Inferior parietal cortex (tissue), 1 donor: ENCODE results near the gene SQSTM1.
"Not testable (repeated sequence)": the region's sequence is repeated elsewhere in the genome, so short reads cannot be mapped to it uniquely, and the experiment has no call there.

Experiments
- DNase-seq: peaks from one replicate; pipeline ENCODE4 v3.0.0-alpha.2; 2016; ENCODE audit errors: extremely low spot score

Gene SQSTM1

GRCh38 chr5:179825655-179826182 is 5.0 kb downstream of the SQSTM1 start:
- DNase-seq, result no peak

DNA sequence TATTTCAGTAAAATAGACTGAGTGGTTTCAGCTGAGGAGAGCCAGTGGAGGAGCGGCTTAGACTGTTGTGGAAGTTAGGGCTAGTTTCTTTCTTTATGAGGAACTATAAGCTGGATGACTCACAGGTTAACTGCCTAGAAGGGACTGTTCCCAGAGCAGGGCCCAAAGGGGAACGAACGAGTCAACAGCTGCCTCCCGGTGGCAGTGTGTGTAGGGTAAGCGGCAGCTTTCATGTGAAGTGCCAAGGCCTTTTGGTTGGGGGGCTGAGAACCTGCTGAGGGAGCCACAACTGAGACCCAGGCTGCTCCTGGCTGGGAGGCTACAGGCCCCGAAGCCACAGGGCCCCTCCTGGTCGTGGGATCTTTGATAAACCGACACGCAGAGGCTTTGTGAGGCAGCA is 7.0 kb downstream of the SQSTM1 start:
- DNase-seq, result no peak

DNA sequence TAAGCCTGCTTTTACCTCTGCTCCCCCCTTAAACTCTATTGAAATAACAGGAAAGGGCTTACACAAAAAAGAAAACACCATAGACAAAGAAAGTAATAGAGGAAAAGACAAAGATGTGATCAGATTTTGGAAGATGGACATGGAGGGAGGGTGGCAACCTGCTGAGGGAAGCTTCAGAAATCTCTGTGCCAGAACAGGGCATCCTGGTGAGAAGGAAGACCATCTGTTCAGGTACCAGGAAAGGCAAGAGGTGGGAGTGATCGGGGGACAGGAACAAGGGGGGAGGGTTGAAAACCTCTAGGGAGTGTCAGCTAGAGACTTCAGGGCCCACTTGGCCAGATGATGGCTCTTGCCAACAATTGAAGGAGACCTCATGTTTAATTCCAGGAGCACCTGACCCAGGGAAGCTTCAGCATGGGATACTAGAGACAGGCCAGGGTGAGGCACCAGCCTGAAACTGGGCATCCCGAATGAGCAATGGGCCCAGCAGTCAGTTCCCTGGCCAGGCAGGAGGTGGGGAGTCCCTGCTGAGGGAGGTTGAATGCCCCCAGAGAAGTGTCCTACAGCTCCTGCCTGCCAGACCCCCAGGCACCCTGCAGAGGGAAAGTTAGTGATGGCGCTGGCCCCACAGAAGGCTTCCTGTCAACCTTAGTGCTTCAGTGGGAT is 8.2 kb downstream of the SQSTM1 start:
- DNase-seq, result no peak

DNA sequence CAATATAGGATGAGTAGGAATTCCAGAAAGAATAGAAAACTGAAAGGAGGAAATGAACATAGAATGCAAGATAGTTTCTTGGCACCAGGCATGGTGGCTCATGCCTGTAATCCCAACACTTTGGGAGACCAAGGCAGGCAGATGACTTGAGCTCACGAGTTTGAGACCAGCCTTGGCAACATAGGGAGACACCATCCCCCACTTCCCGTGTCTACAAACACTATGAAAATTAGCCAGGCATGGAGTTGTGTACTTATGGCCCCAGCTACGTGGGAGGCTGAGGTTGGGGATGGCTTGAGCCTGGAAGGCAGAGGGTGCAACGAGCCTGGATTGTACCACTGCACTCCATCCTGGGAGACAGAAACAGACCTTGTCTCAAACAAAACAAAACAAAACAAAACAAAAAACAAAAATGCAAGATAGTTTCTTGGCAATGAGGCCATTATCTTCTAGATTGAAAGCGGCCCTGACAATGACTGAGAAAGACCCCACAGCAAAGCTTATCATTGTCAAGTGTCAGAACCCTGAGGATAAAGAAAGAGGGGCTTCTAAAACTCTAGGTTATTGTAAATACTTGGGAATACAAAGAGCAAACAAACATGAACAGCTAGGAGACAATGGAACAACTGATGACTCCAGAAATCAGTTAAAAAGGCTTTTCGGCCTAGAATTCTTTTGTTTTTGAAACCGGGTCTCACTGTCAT is 9.2 kb downstream of the SQSTM1 start:
- no peak for DNase-seq

GRCh38 chr5:179830818-179831468 is 10.2 kb downstream of the SQSTM1 start:
- no peak for DNase-seq

GRCh38 chr5:179832039-179832745 is 11.5 kb downstream of the SQSTM1 start:
- DNase-seq, result no peak

DNA sequence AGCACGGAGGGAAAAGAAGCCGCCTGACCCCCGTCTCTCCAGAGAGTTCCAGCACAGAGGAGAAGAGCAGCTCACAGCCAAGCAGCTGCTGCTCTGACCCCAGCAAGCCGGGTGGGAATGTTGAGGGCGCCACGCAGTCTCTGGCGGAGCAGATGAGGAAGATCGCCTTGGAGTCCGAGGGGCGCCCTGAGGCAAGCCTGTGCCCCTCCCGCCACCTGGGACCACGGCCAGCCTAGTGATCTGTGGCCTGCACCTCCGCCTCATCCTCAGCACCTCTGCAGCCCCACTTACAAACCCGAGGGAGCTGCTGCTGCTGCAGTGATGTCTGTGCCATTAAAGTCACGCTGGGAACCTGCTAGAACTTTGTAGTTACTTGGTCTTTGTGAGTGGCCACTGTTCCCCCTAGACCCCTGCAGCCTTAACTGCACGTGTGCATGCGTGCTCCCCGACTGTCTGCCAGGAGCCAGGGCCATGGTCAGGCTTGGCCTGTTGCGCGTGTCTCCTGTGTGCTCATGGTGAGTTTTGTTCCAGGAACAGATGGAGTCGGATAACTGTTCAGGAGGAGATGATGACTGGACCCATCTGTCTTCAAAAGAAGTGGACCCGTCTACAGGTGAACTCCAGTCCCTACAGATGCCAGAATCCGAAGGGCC is 12.5 kb downstream of the SQSTM1 start:
- DNase-seq, result no peak

DNA sequence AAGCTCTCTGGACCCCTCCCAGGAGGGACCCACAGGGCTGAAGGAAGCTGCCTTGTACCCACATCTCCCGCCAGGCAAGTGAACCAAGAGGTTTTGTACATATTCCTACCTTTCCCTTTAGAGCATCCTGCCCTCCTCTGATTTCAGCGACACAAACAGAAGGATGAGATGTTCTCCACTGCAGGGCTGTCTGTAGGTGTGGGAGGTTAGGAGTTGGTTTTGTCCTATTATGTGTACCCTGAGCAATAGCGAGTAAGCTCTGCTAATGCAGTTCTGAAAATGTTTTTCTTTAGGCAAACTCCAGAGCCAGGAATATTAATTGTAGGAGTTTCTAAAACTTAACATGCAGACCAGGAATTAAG is 13.0 kb downstream of the SQSTM1 start:
- DNase-seq, result no peak

- DNase-seq, result no peak
Measured at GRCh38 chr5:179834120-179834519, 13.4 kb downstream of the SQSTM1 start.

- DNase-seq, result not testable (repeated sequence)
Measured at GRCh38 chr5:179834871-179835270, 14.2 kb downstream of the SQSTM1 start.

DNA sequence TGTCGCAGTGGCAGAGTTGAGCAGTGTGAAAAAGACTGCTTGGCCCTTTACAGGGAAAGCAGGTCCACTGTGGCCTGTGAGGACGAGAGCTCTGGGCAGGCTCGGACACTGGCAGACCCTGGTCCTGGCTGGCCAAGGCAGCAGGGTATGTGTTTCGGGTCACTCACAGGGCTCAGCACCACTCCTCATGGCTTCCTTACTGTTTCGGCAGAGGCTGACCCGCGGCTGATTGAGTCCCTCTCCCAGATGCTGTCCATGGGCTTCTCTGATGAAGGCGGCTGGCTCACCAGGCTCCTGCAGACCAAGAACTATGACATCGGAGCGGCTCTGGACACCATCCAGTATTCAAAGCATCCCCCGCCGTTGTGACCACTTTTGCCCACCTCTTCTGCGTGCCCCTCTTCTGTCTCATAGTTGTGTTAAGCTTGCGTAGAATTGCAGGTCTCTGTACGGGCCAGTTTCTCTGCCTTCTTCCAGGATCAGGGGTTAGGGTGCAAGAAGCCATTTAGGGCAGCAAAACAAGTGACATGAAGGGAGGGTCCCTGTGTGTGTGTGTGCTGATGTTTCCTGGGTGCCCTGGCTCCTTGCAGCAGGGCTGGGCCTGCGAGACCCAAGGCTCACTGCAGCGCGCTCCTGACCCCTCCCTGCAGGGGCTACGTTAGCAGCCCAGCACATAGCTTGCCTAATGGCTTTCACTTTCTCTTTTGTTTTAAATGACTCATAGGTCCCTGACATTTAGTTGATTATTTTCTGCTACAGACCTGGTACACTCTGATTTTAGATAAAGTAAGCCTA is 15.7 kb downstream of the SQSTM1 start:
- no peak for DNase-seq

GRCh38 chr5:179837076-179838011 is 16.6 kb downstream of the SQSTM1 start:
- DNase-seq, result no peak

- DNase-seq, result no peak
Measured at GRCh38 chr5:179839328-179840256, 18.9 kb downstream of the SQSTM1 start.

DNA sequence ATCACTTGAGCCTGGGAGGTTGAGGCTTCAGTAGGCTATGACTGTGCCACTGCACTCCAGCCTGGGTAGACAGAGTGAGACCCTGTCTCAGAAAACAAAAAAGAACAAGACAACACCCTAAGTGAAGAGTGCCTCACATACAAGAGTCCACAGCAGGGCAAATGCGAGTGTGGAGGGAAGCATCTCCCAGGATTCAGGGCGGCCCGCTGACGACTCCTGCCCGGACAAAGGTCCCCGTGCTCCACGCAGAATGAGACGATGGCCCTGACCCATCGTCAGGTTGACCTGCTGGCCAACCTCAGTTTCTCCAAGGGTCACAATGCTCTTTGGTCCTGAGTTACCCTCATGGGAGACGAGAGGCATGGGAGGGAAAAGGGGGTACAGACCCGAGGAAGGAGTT is 19.6 kb downstream of the SQSTM1 start:
- no peak for DNase-seq

GRCh38 chr5:179840766-179841165 is 20.1 kb downstream of the SQSTM1 start:
- no peak for DNase-seq

DNA sequence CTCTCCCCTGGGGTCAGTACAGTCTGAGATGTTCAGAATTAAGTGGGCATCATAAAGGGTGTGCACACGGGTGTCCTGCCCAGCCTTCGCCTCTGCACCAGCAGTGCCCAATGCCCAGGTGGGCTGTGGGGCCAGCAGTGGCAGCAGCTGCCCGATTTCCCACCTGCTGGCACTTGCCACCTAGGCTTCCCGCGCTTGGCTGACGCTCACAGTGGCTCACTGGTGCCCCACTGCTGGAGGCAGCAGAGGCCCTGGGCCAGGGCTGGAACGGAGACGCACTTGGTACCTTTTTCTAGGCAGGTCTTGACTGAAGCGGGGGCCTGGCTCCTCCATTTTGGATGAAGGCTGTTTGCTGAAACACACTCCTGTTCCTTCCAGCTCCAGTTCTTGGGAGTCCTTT is 20.9 kb downstream of the SQSTM1 start:
- DNase-seq, result no peak

DNA sequence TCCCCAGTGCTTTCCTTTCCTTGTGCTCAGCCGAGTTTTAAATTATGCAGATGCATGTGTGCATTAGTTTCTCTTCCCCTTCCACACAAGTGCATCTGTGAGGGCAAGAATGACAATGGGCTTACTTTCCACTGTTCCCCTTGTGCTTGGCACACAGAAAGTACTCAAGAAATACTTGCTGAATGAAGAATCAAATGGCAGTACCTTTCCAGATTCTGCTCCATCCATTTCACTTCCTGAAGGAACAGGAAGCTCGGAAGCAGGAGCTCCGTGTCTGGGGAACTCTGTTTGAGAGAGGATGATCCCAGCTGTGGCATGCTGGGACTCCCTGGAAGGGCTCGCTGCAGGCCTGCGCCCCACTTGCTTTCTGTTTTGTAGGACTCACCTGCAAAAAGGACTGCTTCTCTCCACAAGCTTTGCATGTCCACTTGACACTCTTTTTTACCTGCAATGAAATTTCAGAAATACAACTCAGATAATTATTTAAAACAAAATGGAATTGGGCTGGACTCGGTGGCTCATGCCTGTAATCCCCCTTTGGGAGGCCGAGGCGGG is 32.4 kb downstream of the SQSTM1 start:
- no peak for DNase-seq

DNA sequence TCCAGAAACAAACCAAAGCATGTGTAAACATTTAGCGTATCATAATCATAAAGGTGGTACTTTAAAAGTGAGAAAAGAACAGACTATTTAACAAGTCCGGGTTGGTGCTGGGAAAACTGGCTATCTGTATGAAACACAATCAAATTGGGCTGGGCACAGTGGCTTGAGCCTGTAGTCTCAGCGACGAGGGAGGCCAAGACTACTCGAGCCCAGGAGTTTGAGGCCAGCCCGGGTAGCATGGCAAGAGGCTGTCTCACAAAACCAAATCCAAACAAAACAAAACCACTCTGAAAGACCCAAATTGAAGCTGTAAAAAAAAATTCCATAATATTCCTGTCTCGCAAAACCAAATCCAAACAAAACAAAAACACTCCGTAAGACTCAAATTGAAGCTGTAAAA is 33.7 kb downstream of the SQSTM1 start:
- no peak for DNase-seq
